ENCODE data around the gene TRPM5.
"Not testable (repeated sequence)": the region's sequence is repeated elsewhere in the genome, so short reads cannot be mapped to it uniquely, and the experiment has no call there.

The TRPM5 gene

DNA sequence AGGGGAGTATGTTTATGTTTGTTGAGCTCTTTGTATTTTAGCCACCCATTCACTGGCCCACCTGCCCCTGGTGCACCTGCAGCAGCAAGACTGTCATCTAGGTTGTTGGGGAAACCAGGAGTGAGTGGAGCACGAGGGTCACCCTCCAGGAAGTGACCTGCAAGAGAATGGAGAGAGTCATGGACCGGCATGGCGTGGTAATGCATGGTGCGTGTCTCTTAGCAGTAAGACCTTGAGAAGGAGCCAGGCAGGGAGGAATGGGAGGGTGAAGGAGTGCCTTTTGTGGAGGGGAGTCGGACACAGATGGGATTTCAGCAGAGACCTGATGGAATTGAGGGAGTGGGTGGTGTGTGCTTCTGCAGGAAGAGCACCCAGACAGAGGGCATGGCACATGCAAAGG, 38.4 kb upstream of the TRPM5 start:
- intact Hi-C loops (cut with DNase I; ENCODE audit: low total_unique reads): no loop called here
- H3K27me3 ChIP-seq: peaks cover 0 to 14% of the 10 kb centered on the region in 2 donors
- H3K27ac ChIP-seq: no peak overlapping the region

GRCh38 chr11:2482204-2482603, 37.9 kb upstream of the TRPM5 start:
- Histone ChIP-seq H3K4me1 (no peaks in the 10 kb centered on the region), H3K36me3 (no peaks in the 10 kb centered on the region), H3K9me3 (peaks cover 0 to 12% (median 0%) of the 10 kb centered on the region in 3 donors), H3K27me3 (peaks cover 0 to 14% of the 10 kb centered on the region in 2 donors), H3K4me3 (no peak overlapping the region), H3K27ac (no peak overlapping the region)
- no peak for TF ChIP-seq CTCF (IDR thresholded peaks at IDR 0.05)
- DNase-seq: no peak
- intact Hi-C loops (cut with DNase I; ENCODE audit: low total_unique reads): no loop called here

More for the DNA sequence above, 38.4 kb upstream of the TRPM5 start:
- no peak overlapping the region for H3K4me3 ChIP-seq
- no peak for DNase-seq
- TF ChIP-seq CTCF (IDR thresholded peaks at IDR 0.05): no peak
- H3K9me3 ChIP-seq: peaks cover 0 to 18% (median under 1%) of the 10 kb centered on the region in 3 donors
- H3K4me1 ChIP-seq: no peaks in the 10 kb centered on the region
- no peaks in the 10 kb centered on the region for H3K36me3 ChIP-seq

DNA sequence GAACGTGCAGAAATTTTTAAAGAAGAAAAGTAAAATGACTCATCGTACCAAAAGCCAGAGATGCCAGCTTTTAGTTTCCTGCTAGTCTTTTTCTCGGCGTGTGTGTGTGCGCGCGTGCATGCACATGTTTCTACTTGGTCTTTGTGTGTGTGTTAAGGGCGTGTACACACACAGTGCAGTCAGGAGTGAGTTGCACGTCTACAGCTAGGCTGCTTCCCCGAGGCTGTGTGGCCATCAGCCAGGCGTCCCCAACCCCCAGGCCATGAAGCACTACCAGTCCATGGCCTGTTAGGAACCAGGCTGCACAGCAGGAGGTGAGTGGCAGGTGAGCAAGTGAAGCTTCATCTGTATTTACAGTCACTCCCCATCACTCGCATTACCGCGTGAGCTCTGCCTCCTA, 36.9 kb upstream of the TRPM5 start:
- TF ChIP-seq CTCF (IDR thresholded peaks at IDR 0.05): no peak
- intact Hi-C loops (cut with DNase I; ENCODE audit: low total_unique reads): no loop called here
- H3K4me3 ChIP-seq: no peak overlapping the region
- no peaks in the 10 kb centered on the region for H3K36me3 ChIP-seq
- no peaks in the 10 kb centered on the region for H3K4me1 ChIP-seq
- H3K27me3 ChIP-seq: peaks cover 0 to 14% of the 10 kb centered on the region in 2 donors
- no peak for DNase-seq
- no peak overlapping the region for H3K27ac ChIP-seq
- peaks cover 0 to 9% (median 0%) of the 10 kb centered on the region in 3 donors for H3K9me3 ChIP-seq

DNA sequence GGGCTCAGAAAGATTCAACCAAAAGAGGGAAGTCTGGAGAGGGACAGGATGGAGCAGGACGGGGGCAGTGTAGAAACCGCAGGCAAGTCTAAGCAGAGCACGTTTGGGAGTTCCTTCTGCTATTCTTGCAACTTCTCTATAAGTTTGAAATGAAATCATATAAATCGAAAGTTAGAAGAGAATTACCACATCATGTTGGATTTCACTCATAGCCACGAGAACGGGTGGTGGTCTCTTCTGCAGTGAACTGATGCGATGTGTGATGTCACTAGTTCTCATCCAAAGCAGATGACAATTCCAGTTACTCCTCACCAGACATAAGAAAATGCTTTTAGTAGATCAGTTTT, 36.5 kb upstream of the TRPM5 start:
- DNase-seq: no peak
- no peaks in the 10 kb centered on the region for H3K4me1 ChIP-seq
- intact Hi-C loops (cut with DNase I; ENCODE audit: low total_unique reads): no loop called here
- peaks cover 0 to 14% of the 10 kb centered on the region in 2 donors for H3K27me3 ChIP-seq
- no peak for TF ChIP-seq CTCF (IDR thresholded peaks at IDR 0.05)
- H3K9me3 ChIP-seq: peaks cover 0 to 8% (median 0%) of the 10 kb centered on the region in 3 donors
- H3K4me3 ChIP-seq: no peak overlapping the region
- H3K36me3 ChIP-seq: no peaks in the 10 kb centered on the region
- no peak overlapping the region for H3K27ac ChIP-seq

- H3K4me3 ChIP-seq; intact Hi-C loops (cut with DNase I; ENCODE audit: low total_unique reads); H3K4me1 ChIP-seq; H3K9me3 ChIP-seq; H3K27ac ChIP-seq; DNase-seq; H3K36me3 ChIP-seq: not testable (repeated sequence)
- peaks cover 0 to 17% of the 10 kb centered on the region in 2 donors for H3K27me3 ChIP-seq
Measured at GRCh38 chr11:2480067-2480873, 36.0 kb upstream of the TRPM5 start.

DNA sequence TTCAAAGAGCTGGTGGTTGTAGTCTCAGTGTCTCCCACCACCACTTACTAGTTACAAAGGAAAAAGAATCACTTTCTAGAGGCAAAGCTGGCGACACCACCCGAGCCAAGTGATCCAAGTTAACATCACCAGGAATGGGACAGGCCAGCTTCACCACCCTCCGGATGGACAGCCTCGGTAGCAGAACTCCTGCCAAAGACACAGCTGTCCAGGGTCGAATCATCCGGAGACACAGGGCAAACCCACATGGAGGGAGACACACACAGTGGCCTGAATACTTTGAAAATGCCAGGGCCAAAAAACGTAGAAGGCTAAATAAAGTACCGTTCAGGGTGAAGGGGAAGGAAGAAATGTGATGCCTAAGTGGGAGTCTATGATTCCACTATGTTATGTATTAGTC, 33.6 kb upstream of the TRPM5 start:
- Histone ChIP-seq H3K36me3 (no peaks in the 10 kb centered on the region), H3K27me3 (peaks cover 0 to 28% of the 10 kb centered on the region in 2 donors), H3K4me1 (no peaks in the 10 kb centered on the region), H3K4me3 (no peak overlapping the region), H3K27ac (no peak overlapping the region), H3K9me3 (peaks cover 0 to 4% (median 0%) of the 10 kb centered on the region in 3 donors)
- intact Hi-C loops (cut with DNase I; ENCODE audit: low total_unique reads): no loop called here
- no peak for TF ChIP-seq CTCF (IDR thresholded peaks at IDR 0.05)
- no peak for DNase-seq

All from tibial artery (tissue), 4 donors.